HG02973 (cell line): Measurements from ENCODE around the gene BARHL2.

Experiments used
- ATAC-seq: cut with Tn5 transposase; IDR thresholded peaks from one replicate; pipeline ENCODE4 v1.9.1; 2021; ENCODE audit warnings: moderate library complexity; ENCODE audit not compliant: unreplicated experiment

BARHL2 gene

DNA sequence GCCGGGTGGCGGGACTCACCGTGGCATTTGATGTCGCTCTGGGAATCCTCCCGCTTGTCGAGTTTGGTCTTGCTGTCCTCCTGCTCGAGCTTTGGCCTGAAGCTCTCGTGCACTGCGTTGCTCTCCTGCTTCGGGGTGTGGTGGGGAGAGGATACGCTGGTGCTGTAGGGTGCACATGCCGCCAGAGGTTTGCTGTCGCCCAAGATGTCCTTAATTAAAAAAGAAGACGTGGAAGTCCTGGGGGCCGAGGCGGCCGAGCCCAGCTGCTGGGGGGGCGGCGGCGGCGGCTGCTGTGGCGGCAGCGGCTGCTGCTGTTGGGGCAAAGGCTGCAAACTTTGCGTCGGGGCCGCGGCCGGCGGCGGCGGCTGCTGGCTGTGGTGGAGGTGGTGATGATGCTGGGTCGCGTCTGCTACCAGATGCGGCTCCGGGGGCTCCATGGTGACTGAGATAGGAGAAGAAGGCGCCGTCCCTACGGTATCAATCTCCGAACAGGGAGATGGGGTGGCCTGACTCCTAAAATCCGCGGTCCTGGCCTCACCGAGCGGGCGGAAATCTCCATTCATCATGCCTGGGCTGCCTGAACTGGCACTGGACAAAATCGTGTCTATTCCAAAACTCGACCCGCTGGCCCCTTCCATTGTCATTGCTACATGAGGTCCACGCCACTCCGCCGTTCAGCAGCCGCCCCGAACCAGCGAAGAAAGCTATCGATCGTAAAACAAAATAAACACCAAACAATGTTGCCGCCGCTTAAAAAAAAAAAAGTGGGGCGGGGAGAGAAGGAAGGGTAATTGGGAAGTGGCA, at the start of gene BARHL2:
Gene BARHL2 (minus strand): TSS at position 751 of the 804 bp plus-strand sequence. CDS start 107 bp downstream, at position 644.
- no peak for ATAC-seq

DNA sequence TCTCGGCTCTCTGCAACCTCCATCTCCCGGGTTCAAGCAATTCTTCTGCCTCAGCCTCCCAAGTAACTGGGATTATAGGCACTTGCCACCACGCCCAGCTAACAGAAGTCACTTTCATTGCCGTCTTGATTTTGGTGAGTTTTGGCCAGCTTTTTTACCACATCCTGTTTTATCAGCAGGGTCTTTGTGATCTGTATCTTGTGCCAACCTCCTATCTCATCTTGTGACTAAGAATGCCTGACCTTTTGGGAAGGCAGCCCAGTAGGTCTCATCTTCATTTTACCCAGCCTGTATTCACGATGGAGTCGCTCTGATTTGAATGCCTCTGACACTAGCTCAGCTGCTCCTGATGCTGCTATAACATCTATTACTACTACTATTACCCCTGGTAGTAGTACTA, 46.8 kb upstream of the BARHL2 start:
- ATAC-seq = no peak

DNA sequence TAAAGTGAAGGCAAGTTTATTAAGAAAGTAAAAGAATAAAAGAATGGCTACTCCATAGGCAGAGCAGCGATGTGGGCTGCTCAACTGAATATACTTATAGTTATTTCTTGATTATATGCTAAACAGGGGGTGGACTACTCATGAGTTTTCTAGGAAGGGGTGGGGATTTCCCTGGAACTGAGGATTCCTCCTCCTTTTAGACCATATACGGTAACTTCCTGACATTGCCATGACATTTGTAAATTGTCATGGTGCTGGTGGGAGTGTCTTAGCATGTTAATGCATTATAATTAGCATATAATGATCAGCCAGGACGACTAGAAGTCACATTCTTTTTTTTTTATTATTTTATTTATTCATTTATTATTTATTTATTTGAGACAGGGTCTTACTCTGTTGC, 46.4 kb upstream of the BARHL2 start:
- ATAC-seq = no peak

DNA sequence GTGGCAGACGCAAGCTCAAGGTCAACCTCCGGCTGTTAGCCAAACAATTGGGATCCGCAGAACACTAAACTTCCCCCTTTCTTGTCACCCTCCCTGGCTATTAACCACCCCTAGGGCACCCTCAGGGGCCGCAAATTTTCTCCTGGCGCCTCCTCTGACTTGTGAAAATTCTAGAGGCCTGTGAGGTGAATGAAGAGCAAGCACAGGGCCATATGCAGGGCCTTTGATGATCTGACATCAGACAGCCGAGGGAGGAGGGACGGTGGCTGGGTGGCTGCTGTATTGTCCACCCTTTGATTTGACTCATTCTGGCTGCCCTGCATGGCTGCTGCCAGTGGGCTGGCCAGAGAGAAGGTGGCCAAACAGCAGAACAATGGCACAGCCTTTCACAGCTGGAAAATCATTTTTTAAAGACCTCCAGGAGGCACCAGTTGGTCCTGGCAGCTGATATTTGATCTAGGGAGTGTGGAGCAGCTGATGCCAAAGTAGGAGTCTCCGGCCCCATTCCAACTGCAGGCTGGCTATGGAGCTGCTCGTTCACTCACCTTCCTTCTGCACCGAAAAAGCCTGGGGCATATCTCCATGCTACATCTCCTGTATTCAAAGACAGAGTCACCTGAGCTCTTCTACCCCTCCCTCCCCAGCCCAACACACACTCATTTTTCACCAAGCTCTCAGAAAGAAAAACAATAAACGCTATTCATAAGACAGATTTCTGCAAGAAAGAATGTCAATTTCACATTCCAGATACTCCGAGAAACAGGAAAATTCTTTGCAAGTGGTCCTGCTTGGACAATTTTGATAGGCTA, 44.9 kb upstream of the BARHL2 start:
- no peak for ATAC-seq

DNA sequence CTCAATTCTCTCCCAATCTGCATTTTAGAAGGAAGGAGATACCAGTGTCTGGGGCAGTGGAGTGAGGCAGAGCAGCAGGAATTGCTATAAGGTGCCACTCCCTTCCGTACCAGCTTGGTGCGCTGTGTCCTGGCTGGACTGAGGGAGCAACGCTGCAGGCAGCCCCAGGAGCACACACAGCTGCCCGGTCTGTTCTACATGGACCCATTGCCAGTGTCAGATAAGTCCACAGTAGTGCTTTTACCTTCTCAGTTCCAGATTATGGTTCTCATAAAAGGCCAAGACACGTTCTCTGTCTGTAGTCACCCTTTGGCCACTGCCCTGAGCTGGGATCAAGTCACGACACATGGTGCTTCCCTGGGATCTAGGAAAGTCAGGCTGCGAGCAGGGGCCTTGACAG, 44.1 kb upstream of the BARHL2 start:
- ATAC-seq = no peak

DNA sequence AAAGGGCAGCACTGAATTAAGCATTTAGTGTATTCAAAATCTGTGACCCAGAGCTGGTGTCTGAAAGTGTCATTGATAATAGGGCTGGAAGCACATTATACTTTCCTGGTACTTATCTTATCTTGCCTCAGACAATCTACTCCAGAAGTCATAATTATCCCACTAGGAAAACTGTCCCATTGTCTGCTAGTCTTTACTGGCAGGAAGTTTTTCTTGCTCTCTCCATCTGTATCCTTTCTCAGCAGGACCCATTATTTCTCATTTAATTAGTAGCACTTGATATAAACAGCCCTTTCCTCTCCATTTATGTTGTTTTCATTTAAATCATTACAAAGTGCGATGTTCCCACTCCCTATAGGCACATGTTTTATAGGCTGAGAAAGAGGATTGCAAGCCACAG, 36.5 kb upstream of the BARHL2 start:
- ATAC-seq = no peak

DNA sequence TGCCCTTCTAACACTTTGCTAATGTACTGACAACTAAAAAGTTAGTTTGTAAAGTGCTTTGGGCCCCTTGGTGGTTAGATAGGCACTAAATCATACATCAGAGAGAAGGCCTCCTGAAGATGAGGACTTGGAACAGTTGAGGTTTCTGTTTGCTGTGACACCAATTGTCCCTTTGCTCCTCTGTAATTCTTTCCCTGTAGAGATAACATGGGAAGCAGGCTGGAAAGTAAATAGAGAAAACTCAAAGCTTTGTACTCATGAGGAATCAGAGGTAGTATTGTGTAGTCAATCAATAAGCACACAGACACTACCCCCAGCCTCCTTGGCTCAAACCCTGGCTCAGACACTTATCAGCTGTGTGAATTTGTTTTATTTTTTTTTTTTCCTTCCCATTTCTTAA, 31.6 kb upstream of the BARHL2 start:
- ATAC-seq = no peak

DNA sequence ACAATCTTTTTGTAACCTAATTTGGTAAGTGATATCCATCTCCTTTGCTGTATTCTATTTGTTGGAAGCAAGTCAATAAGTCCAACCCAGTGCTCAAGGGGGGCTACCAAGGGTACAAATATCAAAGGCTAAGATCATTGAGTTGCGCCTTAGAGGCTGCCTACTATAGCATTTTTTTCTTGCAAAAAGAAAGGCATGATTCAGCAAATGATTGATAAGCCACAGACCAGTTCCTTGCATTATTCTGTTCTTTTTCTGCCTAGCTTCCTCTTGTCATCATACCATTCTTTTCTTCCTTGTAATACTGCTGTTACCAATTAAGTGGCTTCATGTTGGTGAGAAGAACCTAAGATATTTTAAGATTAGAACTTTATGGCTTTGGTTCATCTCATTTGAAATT, 29.8 kb upstream of the BARHL2 start:
- no peak for ATAC-seq

DNA sequence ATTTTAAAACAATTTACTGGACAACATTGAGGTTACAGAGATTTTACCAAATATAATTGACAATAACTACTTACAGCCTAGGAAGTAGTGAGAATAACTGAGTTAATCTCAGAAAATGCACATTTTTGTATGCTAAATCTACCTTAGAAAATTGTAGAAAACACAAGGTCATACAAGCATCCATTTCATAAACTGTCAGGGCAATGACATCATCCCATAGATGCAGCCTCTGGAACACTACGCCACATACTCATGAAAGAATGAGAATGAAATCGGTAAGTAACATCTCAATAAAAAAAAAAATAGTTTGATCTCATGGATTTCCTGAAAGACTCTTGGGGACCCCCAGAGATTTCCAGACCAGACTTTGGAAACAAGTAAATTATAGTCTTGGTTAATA, 28.9 kb upstream of the BARHL2 start:
- no peak for ATAC-seq

DNA sequence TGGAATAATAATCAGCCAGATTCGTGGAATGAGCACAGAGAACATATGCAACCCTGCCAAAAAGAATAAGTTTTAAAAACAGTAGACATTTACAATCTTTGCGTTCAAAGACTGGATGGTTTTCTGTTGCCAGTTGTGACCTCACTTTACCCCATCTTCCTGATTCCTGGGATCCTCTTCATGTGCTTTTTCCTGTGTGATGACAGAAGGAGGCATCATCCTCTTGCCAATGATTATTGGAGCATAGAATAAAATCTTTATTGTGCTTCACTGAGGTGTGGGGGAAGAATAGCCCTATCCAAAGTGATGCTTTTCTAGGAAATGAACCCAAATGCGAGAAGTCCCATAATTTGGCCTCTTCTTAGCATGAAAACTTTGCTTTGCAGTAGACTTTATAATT, 15.0 kb upstream of the BARHL2 start:
- no peak for ATAC-seq

DNA sequence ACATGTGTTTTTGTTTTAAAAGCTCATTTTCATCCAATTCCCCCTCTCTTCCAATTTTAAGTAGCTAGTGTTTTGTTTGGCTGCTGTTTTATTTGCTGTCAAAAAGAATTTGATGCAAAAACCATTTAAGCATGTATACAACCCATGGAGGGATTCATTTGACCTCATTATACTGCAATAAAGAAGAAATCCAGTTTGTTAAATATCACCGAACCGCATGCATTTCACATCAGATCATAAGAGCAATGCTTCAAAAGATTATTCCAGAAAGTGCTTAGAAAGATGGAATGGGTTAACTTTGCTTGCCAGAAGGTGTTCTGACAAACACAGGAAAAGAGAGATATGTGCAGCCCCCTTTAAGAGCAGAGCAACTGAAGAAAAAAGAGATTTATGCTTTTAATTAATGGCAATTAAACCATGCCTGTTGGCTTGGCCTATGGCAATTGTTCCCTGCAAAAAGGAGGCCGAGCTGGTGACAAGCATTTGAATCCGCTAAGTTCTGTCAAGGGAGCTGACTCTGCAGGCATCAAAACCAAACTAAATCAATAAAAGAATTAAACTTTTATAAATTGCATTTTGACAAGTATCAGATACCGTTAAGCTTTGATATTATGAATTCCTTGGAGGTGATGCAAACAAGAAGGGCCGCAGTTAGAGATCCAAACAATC, 14.4 kb upstream of the BARHL2 start:
- no peak for ATAC-seq

DNA sequence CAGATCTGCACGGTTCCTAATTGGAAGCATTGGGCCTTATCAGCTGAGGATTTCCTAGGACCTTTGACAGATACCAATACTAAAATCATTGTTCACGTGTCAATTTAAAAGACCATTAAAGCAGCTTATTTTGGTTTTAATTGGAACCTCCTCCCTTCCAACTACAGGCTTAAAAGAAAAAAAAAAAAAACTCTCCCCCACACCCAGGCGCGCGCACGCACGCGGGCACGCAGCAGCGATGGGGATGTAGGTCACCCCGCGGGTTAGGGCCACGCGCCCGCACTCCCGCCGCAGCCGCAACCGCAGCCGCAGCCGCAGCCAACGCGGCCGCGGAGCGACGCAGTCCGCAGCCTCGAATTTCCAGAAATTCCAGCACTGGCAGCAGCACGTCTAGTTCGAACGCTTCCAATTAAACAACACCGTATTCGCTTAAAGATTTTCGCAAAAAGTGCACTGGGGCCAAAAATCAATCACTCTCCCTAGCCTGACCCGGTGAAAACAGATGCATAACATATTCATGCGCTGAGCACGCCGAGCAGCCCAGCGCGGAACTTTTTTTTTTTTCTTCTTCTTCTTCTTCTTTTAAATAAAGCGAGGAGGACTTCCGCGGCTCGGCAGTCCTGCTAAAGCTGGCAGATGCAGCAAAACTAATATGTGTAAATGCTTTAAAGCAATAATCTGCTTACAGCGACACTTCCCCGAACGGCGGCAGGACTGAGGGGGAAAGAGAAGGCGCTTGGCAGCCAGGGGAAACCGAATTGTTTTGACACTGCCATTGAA, 13.3 kb upstream of the BARHL2 start:
- no peak for ATAC-seq

DNA sequence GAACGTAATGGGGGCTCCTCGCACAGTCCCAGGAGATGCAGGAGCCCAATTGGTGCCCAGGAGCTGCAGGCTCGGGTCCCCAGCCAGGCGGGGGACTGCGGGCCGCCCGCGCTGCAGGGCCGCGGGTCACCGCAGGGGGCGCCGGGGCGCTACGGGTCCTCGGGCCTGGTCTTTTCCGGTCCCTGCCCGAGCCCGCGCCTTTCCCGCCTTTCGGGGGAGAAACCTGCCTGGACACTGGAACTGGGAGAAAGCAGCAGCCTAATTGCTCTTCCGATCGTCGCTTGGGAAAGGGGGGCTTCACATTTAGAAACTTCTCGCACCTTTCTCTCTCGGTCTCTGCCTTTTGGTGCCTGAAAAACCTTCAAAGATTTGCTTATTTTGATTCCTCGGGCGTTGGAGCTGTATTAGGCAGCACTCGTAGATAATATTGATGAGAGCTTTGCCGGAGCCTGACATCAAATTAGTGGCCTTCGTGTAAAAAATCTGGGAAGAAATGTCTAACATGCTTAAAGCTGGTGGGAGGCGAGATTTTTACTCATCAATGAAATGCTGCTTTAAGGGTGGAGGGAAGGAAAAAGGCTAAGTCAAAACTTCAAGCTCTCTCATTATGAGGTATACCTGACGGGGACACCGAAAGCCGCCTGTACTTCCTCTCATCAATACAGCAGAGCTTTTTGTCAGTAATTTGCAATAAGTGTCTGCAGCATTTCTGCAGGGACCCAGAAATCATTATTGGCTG, 12.6 kb upstream of the BARHL2 start:
- ATAC-seq = no peak

DNA sequence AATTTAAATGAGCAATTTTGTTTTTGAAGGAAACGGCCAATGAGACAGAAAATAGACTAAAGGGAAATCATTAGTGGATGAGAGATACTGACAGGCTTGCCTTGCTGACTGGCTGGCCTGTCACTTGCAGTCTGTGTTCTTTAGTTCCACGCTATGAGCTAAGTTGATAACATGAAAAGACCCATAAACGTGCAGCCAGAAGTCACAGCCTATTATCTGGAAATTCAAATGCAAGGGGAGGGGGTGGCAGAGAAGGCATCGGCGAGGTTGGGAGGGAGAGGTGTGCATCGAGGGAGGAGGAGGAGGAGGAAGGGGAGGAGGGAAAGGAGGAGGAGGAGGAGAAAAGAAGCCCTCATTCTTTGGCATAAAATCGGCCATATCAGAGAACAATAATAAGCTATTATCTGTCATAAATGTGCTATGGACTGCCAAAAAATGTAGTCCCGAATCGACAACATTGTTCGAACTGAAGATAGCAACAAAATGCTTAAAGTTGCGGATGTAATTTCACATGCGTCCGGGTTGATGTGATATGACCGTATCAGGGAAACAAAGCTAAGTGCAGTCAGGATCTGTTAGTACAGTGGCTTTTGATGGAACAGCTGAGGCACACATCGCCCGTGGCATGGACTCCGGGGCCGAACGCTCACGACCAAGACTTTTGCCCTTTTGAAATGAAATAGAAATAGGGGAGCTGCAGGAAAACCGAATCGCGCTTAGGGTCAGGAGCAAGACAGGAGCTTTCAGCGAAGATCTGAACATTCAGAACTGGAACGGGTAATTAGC, 11.6 kb upstream of the BARHL2 start:
- ATAC-seq = no peak

DNA sequence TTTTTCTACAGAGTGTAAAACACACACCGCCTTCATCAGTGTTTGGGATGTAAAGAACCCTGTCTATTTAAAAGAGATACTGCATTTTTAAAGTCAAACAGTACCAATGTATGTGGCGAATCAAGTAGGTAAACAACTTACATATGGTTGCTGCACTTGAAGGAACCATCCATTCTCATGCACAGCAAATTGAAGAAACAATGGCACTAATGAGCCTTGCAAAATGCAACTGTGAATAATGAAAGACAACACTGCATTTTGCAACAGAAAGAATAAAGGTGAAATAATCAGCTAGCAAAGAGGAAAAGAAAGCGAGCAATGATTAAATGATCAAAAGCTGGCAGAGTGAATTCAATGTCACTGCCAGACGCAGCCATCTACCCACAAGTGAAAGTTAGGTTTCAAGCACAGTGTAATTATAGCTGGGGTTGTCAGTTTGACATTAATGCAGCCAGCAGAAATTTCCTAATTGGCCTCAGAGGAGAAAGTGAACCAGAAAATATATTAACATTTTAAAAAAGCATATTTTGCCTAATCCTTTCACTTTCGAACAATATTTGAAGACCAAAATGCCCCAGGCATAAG, 10.9 kb upstream of the BARHL2 start:
- ATAC-seq = no peak

DNA sequence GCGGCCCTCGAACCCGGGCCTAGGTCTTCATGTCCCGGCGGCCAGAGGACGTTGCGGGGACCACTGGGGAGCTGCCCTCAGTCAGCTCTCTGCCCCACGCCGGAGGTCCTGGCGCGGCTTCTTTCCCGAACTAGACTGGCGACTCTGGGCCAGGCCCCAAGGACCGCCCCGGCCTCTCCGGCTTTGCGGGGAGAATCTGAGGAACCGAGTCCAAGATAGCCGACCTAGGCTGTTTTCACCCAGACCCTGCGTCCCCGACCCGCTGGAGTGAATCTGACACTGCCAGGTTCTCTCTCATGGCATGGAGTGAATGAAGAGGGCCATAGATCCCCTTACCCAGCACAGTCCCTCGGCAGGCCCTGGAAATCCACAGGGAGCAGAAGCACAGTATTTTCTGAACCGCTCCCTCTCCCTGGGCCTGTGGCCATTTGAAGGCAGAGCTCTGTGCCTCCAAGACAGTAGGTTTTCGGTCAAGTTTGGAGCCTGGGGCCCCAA, 9.9 kb upstream of the BARHL2 start:
- no peak for ATAC-seq

DNA sequence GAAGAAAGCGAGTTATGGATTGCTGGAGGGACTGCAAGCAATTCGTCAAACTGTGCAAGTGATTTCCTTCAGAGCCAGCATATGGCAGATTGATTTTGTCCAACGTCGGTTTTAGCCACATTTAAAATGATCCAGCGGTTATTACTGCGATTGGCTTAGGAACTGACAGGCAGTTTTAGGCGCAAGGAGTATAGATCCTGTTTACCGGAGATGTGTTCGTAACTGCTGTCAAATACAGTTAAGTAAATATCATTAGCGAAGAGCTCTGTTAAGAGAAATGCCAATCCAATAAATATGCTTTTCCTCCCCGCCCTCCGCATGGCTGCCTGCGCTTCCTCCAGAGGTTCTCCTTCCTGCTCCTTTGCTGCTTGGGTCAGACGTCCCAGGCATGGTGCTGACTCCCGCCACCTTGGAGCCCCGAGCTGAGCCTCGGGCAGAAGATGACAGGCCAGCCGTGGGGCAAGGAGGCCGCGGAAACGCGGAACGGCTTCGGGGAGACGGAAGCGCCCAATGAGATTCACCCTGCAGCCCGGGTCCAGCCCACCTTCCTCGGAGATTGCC, 9.4 kb upstream of the BARHL2 start:
- ATAC-seq = no peak

DNA sequence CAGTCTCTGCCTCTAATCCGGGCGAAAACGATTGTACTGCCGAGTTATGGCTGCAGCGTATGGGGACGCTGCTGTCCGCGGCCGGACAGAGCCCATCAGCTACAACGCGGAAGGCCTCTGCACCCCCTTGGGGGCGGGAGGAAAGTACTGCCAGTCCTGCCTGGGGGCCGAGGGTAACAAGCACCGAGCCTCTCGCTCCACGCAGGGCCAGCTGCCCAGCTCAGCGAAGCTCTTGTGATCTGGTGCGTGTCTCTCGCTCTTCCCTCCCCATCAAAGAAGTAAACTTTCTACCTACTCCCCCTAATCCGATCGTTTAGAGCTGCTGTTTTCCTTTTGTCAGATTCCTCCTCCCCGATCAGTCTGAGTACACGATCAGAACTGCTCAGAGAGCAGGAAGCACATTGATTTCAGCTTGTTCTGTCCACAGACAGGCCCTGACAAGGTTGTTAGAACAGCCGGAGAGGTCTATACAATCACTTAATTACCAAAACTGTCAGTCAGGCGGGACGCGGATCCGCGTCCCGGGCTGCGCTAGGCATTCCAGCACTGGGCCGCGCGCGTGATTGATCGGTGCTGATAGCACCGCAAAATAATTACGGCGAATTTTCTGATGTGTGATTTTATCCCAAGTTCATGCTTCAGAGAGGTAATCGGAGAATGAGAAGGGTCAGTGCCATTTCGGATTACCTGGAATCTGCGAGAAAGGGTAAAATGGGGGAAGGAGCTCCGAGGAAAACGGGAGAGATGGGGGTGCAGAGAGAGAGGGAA, 8.7 kb upstream of the BARHL2 start:
- no peak for ATAC-seq
